ENCODE results near the gene NPC1. TPM values are rescaled to one million over a fixed set of nuclear protein-coding genes. Genes with fewer than 3 reads are reported as not detected.

NPC1 gene
- total RNA-seq, 2 donors from 2014 or later, result 29.9 to 32.3 TPM

- Histone ChIP-seq H3K27ac (peak overlapping the region; percentile 93), H3K36me3 (no peaks in the 10 kb centered on the region), H3K27me3 (no peaks in the 10 kb centered on the region), H3K9me3 (no peaks in the 10 kb centered on the region), H3K9ac (ENCODE audit: low read depth in 2 of 2, low read length in 2 of 2) (peak overlapping the region in 1 of 2 donors; percentile 60), H3K4me1 (peaks cover 10% of the 10 kb centered on the region), H3K4me3 (peak overlapping the region; percentile 98)
- no peak for TF ChIP-seq CTCF (IDR thresholded peaks at IDR 0.05)
- DNase-seq, result no peak
- intact Hi-C loops (cut with DNase I), result no loop called here
Measured at GRCh38 chr18:23504720-23505119, 81.6 kb downstream of the NPC1 start.

DNA sequence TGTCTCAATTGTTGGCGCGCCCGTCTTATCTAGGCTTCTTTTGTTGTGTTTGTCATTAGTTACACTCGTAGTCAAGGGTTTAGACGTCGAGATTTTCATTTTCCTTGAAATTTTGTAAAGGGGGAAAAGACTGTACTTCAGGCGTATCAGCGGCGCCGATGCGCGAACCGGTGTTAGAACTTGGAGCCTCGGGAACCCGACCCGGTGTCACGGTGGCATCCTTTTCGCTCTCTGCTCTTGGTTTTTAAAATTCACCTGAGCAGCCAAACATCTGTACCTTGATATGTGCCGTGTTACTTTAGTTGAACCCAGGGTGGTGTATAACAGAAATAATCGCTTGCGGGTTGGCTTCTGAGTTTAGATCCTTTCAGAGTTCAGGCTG is 82.4 kb downstream of the NPC1 start:
- peak overlapping the region; percentile 60 to 89 for H3K9ac ChIP-seq (ENCODE audit: low read depth in 2 of 2, low read length in 2 of 2)
- H3K27ac ChIP-seq, result peak overlapping the region; percentile 93
- H3K27me3 ChIP-seq, result no peaks in the 10 kb centered on the region
- DNase-seq, result peak; percentile 30
- H3K9me3 ChIP-seq, result no peaks in the 10 kb centered on the region
- H3K4me3 ChIP-seq, result peak overlapping the region; percentile 98
- TF ChIP-seq CTCF (IDR thresholded peaks at IDR 0.05), result no peak
- H3K4me1 ChIP-seq, result peaks cover 10% of the 10 kb centered on the region
- intact Hi-C loops (cut with DNase I), result no loop called here
- no peaks in the 10 kb centered on the region for H3K36me3 ChIP-seq

DNA sequence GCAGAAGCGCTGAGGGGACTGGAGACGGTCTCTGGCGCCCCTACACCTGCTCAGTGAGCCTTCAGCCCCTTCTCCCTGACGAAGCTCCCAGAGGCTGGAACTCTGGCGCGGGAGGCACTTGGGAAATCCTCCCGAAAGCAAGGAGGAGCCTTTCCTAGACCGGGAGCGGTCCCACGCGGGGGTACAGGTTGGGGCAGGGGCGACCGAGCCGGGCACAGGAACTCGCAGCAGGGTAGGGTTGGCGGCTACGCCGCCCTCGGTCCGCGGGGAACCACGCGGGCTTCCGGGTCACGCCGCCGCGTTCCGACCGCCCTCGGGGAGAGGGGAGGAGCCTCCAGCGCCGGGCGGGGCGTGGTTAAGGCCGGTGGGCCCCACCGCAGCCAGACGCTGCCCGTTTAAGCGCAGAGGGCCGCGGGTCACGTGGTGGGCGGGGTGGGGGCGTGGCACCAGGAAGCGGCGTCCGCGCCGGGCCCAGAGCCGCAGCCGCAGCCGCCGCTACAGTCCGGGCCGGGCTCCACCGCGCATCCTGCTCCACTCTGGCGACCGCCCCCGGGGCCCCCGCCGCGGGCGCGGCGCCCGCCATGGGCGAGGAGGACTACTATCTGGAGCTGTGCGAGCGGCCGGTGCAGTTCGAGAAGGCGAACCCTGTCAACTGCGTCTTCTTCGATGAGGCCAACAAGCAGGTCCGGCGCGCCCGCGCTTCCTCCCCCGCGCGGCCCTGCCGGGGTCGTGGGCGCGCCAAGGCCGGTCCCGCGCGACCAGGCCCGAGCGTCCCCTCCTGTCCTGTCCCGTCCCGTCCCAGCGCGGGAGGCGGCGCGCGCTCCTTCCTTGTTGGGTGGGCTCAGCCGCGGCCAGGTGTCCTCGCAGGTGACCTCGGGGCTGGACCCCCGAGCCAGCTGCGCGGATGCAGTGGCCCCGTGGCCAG is 83.0 kb downstream of the NPC1 start, which contains the start of gene RMC1:
TSS of gene RMC1 (plus strand) at position 474 of the 925 bp plus-strand sequence. CDS start at position 582, 108 bp downstream.
- H3K9me3 ChIP-seq, result no peaks in the 10 kb centered on the region
- H3K36me3 ChIP-seq, result no peaks in the 10 kb centered on the region
- H3K9ac ChIP-seq (ENCODE audit: low read depth in 2 of 2, low read length in 2 of 2), result peak within 1 kb of the TSS; percentile 89 to 93
- DNase-seq, result peak; percentile 96
- no peaks in the 10 kb centered on the region for H3K27me3 ChIP-seq
- TF ChIP-seq CTCF (IDR thresholded peaks at IDR 0.05), result no peak
- intact Hi-C loops (cut with DNase I), result no loop called here
- peak within 1 kb of the TSS; percentile 93 for H3K27ac ChIP-seq
- peaks cover 10% of the 10 kb centered on the region for H3K4me1 ChIP-seq
- peak within 1 kb of the TSS; percentile 98 for H3K4me3 ChIP-seq

GRCh38 chr18:23502516-23503037 is 83.7 kb downstream of the NPC1 start:
- no peaks in the 10 kb centered on the region for H3K27me3 ChIP-seq
- intact Hi-C loops (cut with DNase I), result no loop called here
- peak; percentile 52 for DNase-seq
- H3K4me1 ChIP-seq, result peaks cover 10% of the 10 kb centered on the region
- TF ChIP-seq CTCF (IDR thresholded peaks at IDR 0.05), result no peak
- no peaks in the 10 kb centered on the region for H3K36me3 ChIP-seq
- H3K9me3 ChIP-seq, result no peaks in the 10 kb centered on the region
- peak overlapping the region; percentile 86 to 93 for H3K9ac ChIP-seq (ENCODE audit: low read depth in 2 of 2, low read length in 2 of 2)
- H3K4me3 ChIP-seq, result peak overlapping the region; percentile 98
- H3K27ac ChIP-seq, result peak overlapping the region; percentile 93

DNA sequence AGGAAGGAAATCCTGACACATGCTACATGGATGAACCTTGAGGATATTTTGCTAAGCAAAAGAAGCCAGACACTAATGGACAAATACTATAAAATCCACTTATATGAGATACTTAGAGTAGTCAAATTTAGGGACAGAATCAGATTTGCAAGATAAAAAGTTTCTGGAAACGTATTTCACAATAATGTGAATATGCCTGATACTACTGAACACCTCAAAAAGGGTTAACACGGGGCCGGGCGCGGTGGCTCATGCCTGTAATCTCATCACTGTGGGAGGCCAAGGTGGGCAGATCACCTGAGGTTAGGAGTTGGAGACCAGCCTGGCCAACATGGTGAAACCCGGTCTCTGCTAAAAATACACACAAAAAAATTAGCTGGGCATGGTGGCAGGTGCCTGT is 84.7 kb downstream of the NPC1 start:
- H3K27me3 ChIP-seq, result no peaks in the 10 kb centered on the region
- H3K4me1 ChIP-seq, result peaks cover 10% of the 10 kb centered on the region
- TF ChIP-seq CTCF (IDR thresholded peaks at IDR 0.05), result no peak
- no peak overlapping the region for H3K27ac ChIP-seq
- no peaks in the 10 kb centered on the region for H3K9me3 ChIP-seq
- no peak overlapping the region for H3K9ac ChIP-seq (ENCODE audit: low read depth in 2 of 2, low read length in 2 of 2)
- no peaks in the 10 kb centered on the region for H3K36me3 ChIP-seq
- no peak overlapping the region for H3K4me3 ChIP-seq
- DNase-seq, result no peak
- intact Hi-C loops (cut with DNase I), result no loop called here

Data from colonic mucosa (tissue), 4 donors.